GM12801 (cell line): Measurements from ENCODE around the gene SF3A2.

ENCODE experiments used
- CTCF ChIP-seq: IDR thresholded peaks from one replicate; pipeline ENCODE4 v1.5.1; 2011; ENCODE audit warnings: control low read depth; ENCODE audit not compliant: insufficient read length; ENCODE audit errors: extremely low read depth

The SF3A2 gene

GRCh38 chr19:2235381-2236063, 1.1 kb upstream of the SF3A2 start:
- no peak for TF ChIP-seq CTCF

- TF ChIP-seq CTCF = no peak
These were observed 635 bp upstream of the SF3A2 start for GRCh38 chr19:2236064-2236313.

GRCh38 chr19:2237051-2237868, 636 bp downstream of the SF3A2 start:
- no peak for TF ChIP-seq CTCF

GRCh38 chr19:2237869-2238153, 1.2 kb downstream of the SF3A2 start:
- no peak for TF ChIP-seq CTCF

GRCh38 chr19:2239173-2239572, 2.5 kb downstream of the SF3A2 start:
- TF ChIP-seq CTCF = no peak

GRCh38 chr19:2239771-2240770, 3.4 kb downstream of the SF3A2 start:
- no peak for TF ChIP-seq CTCF

- TF ChIP-seq CTCF = no peak
These were observed 4.5 kb downstream of the SF3A2 start for GRCh38 chr19:2240881-2241760.
